ENCODE results near the gene COMMD7. TPM values are rescaled to one million over a fixed set of nuclear protein-coding genes. Genes with fewer than 3 reads are reported as not detected.

COMMD7 gene
- polyA plus RNA-seq, 1 donor from 2014 or later, result 35.6 TPM

- Histone ChIP-seq H3K9ac (ENCODE audit: low read length) (no peak overlapping the region), H3K36me3 (ENCODE audit: insufficient read depth, low read length) (no peaks in the 10 kb centered on the region), H3K27me3 (ENCODE audit: insufficient read depth, low read depth, low read length) (no peaks in the 10 kb centered on the region), H4K20me1 (ENCODE audit: insufficient read depth) (no peaks in the 10 kb centered on the region), H3K4me3 (ENCODE audit: low read length) (no peak overlapping the region), H2AFZ (ENCODE audit: low read depth, low read length) (no peak overlapping the region), H3K27ac (ENCODE audit: low read length) (no peak overlapping the region), H3K4me2 (ENCODE audit: low read length) (no peak overlapping the region), H3K9me3 (ENCODE audit: low read length) (no peaks in the 10 kb centered on the region), H3K9me2 (ENCODE audit: insufficient read depth, low read length) (no peaks in the 10 kb centered on the region), H3F3A (ENCODE audit: insufficient read depth, low read length, poor library complexity, severe bottlenecking) (no peaks in the 10 kb centered on the region), H3K79me2 (replicated peaks; ENCODE audit: insufficient read depth, low read length) (no peaks in the 10 kb centered on the region)
- TF ChIP-seq SMC3 (conservative IDR thresholded peaks at IDR 0.05; ENCODE audit: poor library complexity) (no peak), MXI1 (conservative IDR thresholded peaks at IDR 0.05; ENCODE audit: poor library complexity, severe bottlenecking) (no peak), TAF1 (IDR thresholded peaks at IDR 0.05; ENCODE audit: low read depth) (no peak), EP300 (conservative IDR thresholded peaks at IDR 0.05; ENCODE audit: poor library complexity, severe bottlenecking) (no peak), POLR2AphosphoS5 (IDR thresholded peaks at IDR 0.05) (no peak), EZH2 (IDR thresholded peaks at IDR 0.05; ENCODE audit: borderline replicate concordance, insufficient read depth, low read length, poor library complexity, severe bottlenecking) (no peak), RAD21 (conservative IDR thresholded peaks at IDR 0.05) (no peak)
- TF ChIP-seq, protein P1, sequence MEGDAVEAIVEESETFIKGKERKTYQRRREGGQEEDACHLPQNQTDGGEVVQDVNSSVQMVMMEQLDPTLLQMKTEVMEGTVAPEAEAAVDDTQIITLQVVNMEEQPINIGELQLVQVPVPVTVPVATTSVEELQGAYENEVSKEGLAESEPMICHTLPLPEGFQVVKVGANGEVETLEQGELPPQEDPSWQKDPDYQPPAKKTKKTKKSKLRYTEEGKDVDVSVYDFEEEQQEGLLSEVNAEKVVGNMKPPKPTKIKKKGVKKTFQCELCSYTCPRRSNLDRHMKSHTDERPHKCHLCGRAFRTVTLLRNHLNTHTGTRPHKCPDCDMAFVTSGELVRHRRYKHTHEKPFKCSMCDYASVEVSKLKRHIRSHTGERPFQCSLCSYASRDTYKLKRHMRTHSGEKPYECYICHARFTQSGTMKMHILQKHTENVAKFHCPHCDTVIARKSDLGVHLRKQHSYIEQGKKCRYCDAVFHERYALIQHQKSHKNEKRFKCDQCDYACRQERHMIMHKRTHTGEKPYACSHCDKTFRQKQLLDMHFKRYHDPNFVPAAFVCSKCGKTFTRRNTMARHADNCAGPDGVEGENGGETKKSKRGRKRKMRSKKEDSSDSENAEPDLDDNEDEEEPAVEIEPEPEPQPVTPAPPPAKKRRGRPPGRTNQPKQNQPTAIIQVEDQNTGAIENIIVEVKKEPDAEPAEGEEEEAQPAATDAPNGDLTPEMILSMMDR (IDR thresholded peaks at IDR 0.05; ENCODE audit: poor library complexity, severe bottlenecking), result no peak
- TF ChIP-seq, protein P2, sequence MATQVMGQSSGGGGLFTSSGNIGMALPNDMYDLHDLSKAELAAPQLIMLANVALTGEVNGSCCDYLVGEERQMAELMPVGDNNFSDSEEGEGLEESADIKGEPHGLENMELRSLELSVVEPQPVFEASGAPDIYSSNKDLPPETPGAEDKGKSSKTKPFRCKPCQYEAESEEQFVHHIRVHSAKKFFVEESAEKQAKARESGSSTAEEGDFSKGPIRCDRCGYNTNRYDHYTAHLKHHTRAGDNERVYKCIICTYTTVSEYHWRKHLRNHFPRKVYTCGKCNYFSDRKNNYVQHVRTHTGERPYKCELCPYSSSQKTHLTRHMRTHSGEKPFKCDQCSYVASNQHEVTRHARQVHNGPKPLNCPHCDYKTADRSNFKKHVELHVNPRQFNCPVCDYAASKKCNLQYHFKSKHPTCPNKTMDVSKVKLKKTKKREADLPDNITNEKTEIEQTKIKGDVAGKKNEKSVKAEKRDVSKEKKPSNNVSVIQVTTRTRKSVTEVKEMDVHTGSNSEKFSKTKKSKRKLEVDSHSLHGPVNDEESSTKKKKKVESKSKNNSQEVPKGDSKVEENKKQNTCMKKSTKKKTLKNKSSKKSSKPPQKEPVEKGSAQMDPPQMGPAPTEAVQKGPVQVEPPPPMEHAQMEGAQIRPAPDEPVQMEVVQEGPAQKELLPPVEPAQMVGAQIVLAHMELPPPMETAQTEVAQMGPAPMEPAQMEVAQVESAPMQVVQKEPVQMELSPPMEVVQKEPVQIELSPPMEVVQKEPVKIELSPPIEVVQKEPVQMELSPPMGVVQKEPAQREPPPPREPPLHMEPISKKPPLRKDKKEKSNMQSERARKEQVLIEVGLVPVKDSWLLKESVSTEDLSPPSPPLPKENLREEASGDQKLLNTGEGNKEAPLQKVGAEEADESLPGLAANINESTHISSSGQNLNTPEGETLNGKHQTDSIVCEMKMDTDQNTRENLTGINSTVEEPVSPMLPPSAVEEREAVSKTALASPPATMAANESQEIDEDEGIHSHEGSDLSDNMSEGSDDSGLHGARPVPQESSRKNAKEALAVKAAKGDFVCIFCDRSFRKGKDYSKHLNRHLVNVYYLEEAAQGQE (IDR thresholded peaks at IDR 0.05; ENCODE audit: borderline replicate concordance), result no peak
These were observed 72.4 kb downstream of the COMMD7 start for GRCh38 chr20:32670773-32671455.

- Histone ChIP-seq H3K79me2 (replicated peaks; ENCODE audit: insufficient read depth, low read length) (no peaks in the 10 kb centered on the region), H3K27ac (ENCODE audit: low read length) (no peak overlapping the region), H3K9ac (ENCODE audit: low read length) (no peak overlapping the region), H3K9me3 (ENCODE audit: low read length) (no peaks in the 10 kb centered on the region), H4K20me1 (ENCODE audit: insufficient read depth) (no peaks in the 10 kb centered on the region), H3K9me2 (ENCODE audit: insufficient read depth, low read length) (no peaks in the 10 kb centered on the region), H3K4me3 (ENCODE audit: low read length) (no peak overlapping the region), H2AFZ (ENCODE audit: low read depth, low read length) (no peak overlapping the region), H3F3A (ENCODE audit: insufficient read depth, low read length, poor library complexity, severe bottlenecking) (no peaks in the 10 kb centered on the region), H3K36me3 (ENCODE audit: insufficient read depth, low read length) (no peaks in the 10 kb centered on the region), H3K4me2 (ENCODE audit: low read length) (no peak overlapping the region), H3K27me3 (ENCODE audit: insufficient read depth, low read depth, low read length) (no peaks in the 10 kb centered on the region)
- TF ChIP-seq, protein P2 (IDR thresholded peaks at IDR 0.05; ENCODE audit: borderline replicate concordance), result no peak
- TF ChIP-seq TAF1 (IDR thresholded peaks at IDR 0.05; ENCODE audit: low read depth) (no peak), SMC3 (conservative IDR thresholded peaks at IDR 0.05; ENCODE audit: poor library complexity) (no peak), RAD21 (conservative IDR thresholded peaks at IDR 0.05) (no peak)
These were observed 76.2 kb downstream of the COMMD7 start for GRCh38 chr20:32667027-32667426.

All from neural cell (in vitro differentiated cells).